ENCODE measurements around the gene CPA3. TPM values are rescaled to one million over a fixed set of nuclear protein-coding genes. Genes with fewer than 3 reads are reported as not detected.

Gene CPA3
- total RNA-seq, 1 experiment from 2014 or later, result not detected

GRCh38 chr3:148943506-148944205 is 78.6 kb downstream of the CPA3 start:
- no peak overlapping the region for H3K27ac ChIP-seq (ENCODE audit: low read depth, low read length, poor library complexity, severe bottlenecking)
- BruUV-seq (replicated peaks), result no TSS peak
- ChIA-PET POLR2A (ENCODE audit: low non-redundant PET) (no interaction called here), CTCF (interaction anchor here (0.7 to 0.9 kb wide), 3 partner anchors 30 to 564 kb away, joined by 3 read pairs; no protein-coding TSS in a partner anchor)
- peak; percentile 82 for TF ChIP-seq CTCF (conservative IDR thresholded peaks at IDR 0.05; ENCODE audit: low read depth, low read length)
- TF ChIP-seq EZH2 (IDR thresholded peaks at IDR 0.05; ENCODE audit: borderline replicate concordance, low read depth, low read length, poor library complexity, severe bottlenecking), result no peak
- H3K4me3 ChIP-seq (ENCODE audit: low read depth, low read length, poor library complexity, severe bottlenecking), result no peak overlapping the region
- no peaks in the 10 kb centered on the region for H3K4me1 ChIP-seq (ENCODE audit: insufficient read depth, low read length, poor library complexity, severe bottlenecking)
- H3K36me3 ChIP-seq (ENCODE audit: insufficient read depth, low read length, poor library complexity, severe bottlenecking), result no peaks in the 10 kb centered on the region
- DNase-seq (ENCODE audit: low spot score), result peak; percentile 87
- no peaks in the 10 kb centered on the region for H3K27me3 ChIP-seq (replicated peaks; ENCODE audit: insufficient read depth, low read depth, low read length, poor library complexity)
- intact Hi-C loops (cut with micrococcal nuclease; ENCODE audit: unreplicated experiment), result loop anchor here (1.0 to 10.0 kb wide), 2 partner anchors 82 to 479 kb away; no protein-coding TSS in a partner anchor
- H3K9me3 ChIP-seq (ENCODE audit: low read depth, low read length, poor library complexity, severe bottlenecking), result no peaks in the 10 kb centered on the region

- intact Hi-C loops (cut with micrococcal nuclease; ENCODE audit: unreplicated experiment), result loop anchor here (5.0 to 10.0 kb wide), 2 partner anchors 480 to 563 kb away; no protein-coding TSS in a partner anchor
- TF ChIP-seq EZH2 (IDR thresholded peaks at IDR 0.05; ENCODE audit: borderline replicate concordance, low read depth, low read length, poor library complexity, severe bottlenecking) (no peak), CTCF (conservative IDR thresholded peaks at IDR 0.05; ENCODE audit: low read depth, low read length) (no peak)
Observed at GRCh38 chr3:148945116-148945515, 80.0 kb downstream of the CPA3 start.

More at GRCh38 chr3:148945116-148945515, 80.0 kb downstream of the CPA3 start:
- Histone ChIP-seq H3K4me3 (ENCODE audit: low read depth, low read length, poor library complexity, severe bottlenecking) (no peak overlapping the region), H3K4me1 (ENCODE audit: insufficient read depth, low read length, poor library complexity, severe bottlenecking) (no peaks in the 10 kb centered on the region), H3K27me3 (replicated peaks; ENCODE audit: insufficient read depth, low read depth, low read length, poor library complexity) (no peaks in the 10 kb centered on the region), H3K27ac (ENCODE audit: low read depth, low read length, poor library complexity, severe bottlenecking) (no peak overlapping the region), H3K36me3 (ENCODE audit: insufficient read depth, low read length, poor library complexity, severe bottlenecking) (no peaks in the 10 kb centered on the region), H3K9me3 (ENCODE audit: low read depth, low read length, poor library complexity, severe bottlenecking) (no peaks in the 10 kb centered on the region)
- POLR2A ChIA-PET (ENCODE audit: low non-redundant PET), result no interaction called here
- CTCF ChIA-PET, result no interaction called here
- BruUV-seq (replicated peaks), result no TSS peak
- DNase-seq (ENCODE audit: low spot score), result no peak

Other genes starting within 250 kb of the CPA3 start
- not detected in 2 replicates for gene AGTR1, start 167.4 kb upstream of the CPA3 start, total RNA-seq (2021)
- gene CPB1, start 37.5 kb upstream of the CPA3 start, total RNA-seq (2021), result not detected in 2 replicates
- 5.1 and 8.7 TPM in 2 replicates for gene GYG1, start 126.2 kb downstream of the CPA3 start, total RNA-seq (2021)
- gene HLTF, start 221.2 kb downstream of the CPA3 start, total RNA-seq (2021), result 37.6 and 40.1 TPM in 2 replicates